ENCODE data around the gene NCOA4. TPM values are rescaled to one million over a fixed set of nuclear protein-coding genes. Genes with fewer than 3 reads are reported as not detected.
"Not testable (repeated sequence)": the region's sequence is repeated elsewhere in the genome, so short reads cannot be mapped to it uniquely, and the experiment has no call there.

Gene NCOA4
- total RNA-seq, 2 donors from 2014 or later: 157 to 200 TPM

GRCh38 chr10:45974041-45974440 lies 56.4 kb downstream of the NCOA4 start:
- not testable (repeated sequence) for H3K9me3 Mint-ChIP-seq; DNase-seq; H3K27me3 Mint-ChIP-seq (ENCODE audit: insufficient read depth); H3K9me3 ChIP-seq (ENCODE audit: control insufficient read depth, low read length); H3K9ac ChIP-seq (ENCODE audit: extremely low read depth, low read length, poor library complexity, severe bottlenecking); H3K27ac ChIP-seq (ENCODE audit: low read depth, low read length); H3K27me3 ChIP-seq (ENCODE audit: control insufficient read depth, insufficient read depth, low read length, poor library complexity, severe bottlenecking); H3K4me1 ChIP-seq (ENCODE audit: control insufficient read depth, insufficient read depth, low read length)
- WGBS, 2 experiments (ENCODE audit: insufficient coverage in 1 of 2, insufficient read length in 1 of 2): 91 to 100% methylated on average over 2 of the region's 3 CpGs
- Mint-ChIP-seq H3K36me3 (ENCODE audit: low read depth) (peaks cover 26% of the 10 kb centered on the region), H3K27ac (peak overlapping the region; percentile 41), H3K4me1 (peaks cover 16% of the 10 kb centered on the region), H3K4me3 (peak overlapping the region; percentile 99)
- H3K36me3 ChIP-seq (ENCODE audit: control insufficient read depth, insufficient read depth, low read length): peaks cover 14% of the 10 kb centered on the region
- H3K4me3 ChIP-seq (ENCODE audit: low read length): peak overlapping the region; percentile 88

DNA sequence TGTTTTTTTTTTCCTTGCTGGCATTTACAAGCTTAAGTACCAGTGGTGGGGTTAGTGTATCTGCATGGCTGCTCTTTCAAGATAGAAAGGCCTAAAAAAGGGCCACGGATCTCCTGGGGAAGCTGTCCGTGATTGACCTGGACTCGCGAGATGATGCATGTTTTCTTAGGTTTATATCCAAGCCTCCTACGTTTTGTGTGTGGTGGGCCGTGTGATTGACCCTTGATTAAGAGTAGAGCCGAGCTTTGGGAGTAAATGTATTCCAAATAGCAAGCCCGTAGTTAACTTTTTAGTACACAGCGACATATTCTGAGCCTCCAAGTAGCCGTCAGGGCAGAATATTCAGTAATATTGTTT lies 57.6 kb downstream of the NCOA4 start:
- Mint-ChIP-seq H3K36me3 (ENCODE audit: low read depth) (peaks cover 21% of the 10 kb centered on the region), H3K27ac (peak overlapping the region; percentile 99), H3K4me1 (peaks cover 20% of the 10 kb centered on the region), H3K4me3 (peak overlapping the region; percentile 99)
- H3K4me3 ChIP-seq (ENCODE audit: low read length): peak overlapping the region; percentile 88
- H3K9me3 Mint-ChIP-seq; H3K27me3 ChIP-seq (ENCODE audit: control insufficient read depth, insufficient read depth, low read length, poor library complexity, severe bottlenecking); H3K36me3 ChIP-seq (ENCODE audit: control insufficient read depth, insufficient read depth, low read length); H3K4me1 ChIP-seq (ENCODE audit: control insufficient read depth, insufficient read depth, low read length); H3K9me3 ChIP-seq (ENCODE audit: control insufficient read depth, low read length); H3K27me3 Mint-ChIP-seq (ENCODE audit: insufficient read depth); DNase-seq: not testable (repeated sequence)
- H3K9ac ChIP-seq (ENCODE audit: extremely low read depth, low read length, poor library complexity, severe bottlenecking): peak overlapping the region; percentile 89
- WGBS, 2 experiments (ENCODE audit: insufficient coverage in 1 of 2, insufficient read length in 1 of 2): 5% methylated on average over 10 of the region's 10 CpGs; no CpG with 5 or more reads in 1 of the 2 experiments
- peak overlapping the region; percentile 51 for H3K27ac ChIP-seq (ENCODE audit: low read depth, low read length)

DNA sequence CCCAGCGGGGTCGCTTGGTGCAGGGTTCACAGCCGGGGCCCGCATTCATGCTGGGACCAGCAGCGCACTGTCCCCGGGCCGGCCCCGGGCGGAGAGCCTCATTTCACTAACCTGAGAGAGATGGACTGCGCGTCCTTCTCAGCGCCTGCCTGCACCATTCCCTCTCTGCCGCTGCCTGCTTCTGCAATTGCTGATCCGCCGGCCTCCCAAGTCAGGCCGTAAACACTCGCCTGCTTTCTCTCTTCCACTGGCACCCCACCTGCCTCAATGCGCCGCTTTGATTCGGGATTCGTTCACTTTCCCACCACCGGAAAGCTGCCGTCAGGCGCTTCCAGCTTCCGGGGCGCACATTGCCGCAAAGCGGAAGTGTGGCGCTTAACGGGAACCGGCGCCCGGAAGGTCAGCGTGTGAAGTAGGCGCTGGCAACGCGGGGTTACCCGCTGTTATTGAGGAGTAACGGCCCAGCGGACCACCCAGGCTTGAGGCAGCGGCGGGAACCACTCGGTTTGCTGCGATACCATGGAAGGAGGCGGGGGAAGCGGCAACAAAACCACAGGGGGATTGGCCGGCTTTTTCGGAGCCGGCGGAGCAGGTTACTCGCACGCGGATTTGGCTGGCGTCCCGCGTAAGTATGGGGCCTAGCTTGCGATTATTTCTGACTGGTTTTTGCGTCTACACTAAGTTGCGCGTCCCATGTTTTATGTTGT lies 58.2 kb downstream of the NCOA4 start, which contains the start of gene TIMM23:
Gene TIMM23 (plus strand): TSS at position 384 of the 707 bp plus-strand sequence. CDS start 136 bp downstream, at position 520.
- Histone ChIP-seq H3K4me3 (ENCODE audit: low read length) (peak within 1 kb of the TSS; percentile 88), H3K9ac (ENCODE audit: extremely low read depth, low read length, poor library complexity, severe bottlenecking) (peak within 1 kb of the TSS; percentile 89), H3K27ac (ENCODE audit: low read depth, low read length) (peak within 1 kb of the TSS; percentile 51)
- H3K9me3 Mint-ChIP-seq; H3K9me3 ChIP-seq (ENCODE audit: control insufficient read depth, low read length); H3K27me3 Mint-ChIP-seq (ENCODE audit: insufficient read depth); H3K4me1 ChIP-seq (ENCODE audit: control insufficient read depth, insufficient read depth, low read length); H3K36me3 ChIP-seq (ENCODE audit: control insufficient read depth, insufficient read depth, low read length); H3K27me3 ChIP-seq (ENCODE audit: control insufficient read depth, insufficient read depth, low read length, poor library complexity, severe bottlenecking): not testable (repeated sequence)
- WGBS, 2 experiments (ENCODE audit: insufficient coverage in 1 of 2, insufficient read length in 1 of 2): 0% methylated on average over 7 to 60 of the region's 60 CpGs
- Mint-ChIP-seq H3K4me3 (peak within 1 kb of the TSS; percentile 99), H3K4me1 (peaks cover 24% of the 10 kb centered on the region), H3K36me3 (ENCODE audit: low read depth) (peaks cover 19% of the 10 kb centered on the region), H3K27ac (peak within 1 kb of the TSS; percentile 99)
- peak; percentile 95 for DNase-seq

DNA sequence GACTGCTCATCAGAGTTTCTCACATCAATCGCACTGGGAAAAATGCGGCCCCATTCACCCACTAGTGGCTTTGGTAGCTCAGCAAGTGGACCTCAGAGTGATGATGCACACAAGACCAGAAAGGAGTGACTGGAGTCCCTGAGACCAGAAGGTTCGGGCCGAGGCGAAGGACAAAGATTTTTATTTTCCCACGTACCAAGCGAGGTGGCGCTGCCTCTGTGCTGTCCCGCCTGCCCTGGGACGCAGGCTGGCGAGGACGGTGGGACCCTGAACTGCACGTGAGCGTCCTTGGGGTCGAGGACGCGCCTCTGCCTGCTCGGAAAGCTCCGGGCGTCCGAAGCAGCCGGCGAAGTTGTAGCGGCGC lies 58.7 kb downstream of the NCOA4 start:
- H3K27ac ChIP-seq (ENCODE audit: low read depth, low read length): peak overlapping the region; percentile 36
- H3K9ac ChIP-seq (ENCODE audit: extremely low read depth, low read length, poor library complexity, severe bottlenecking): peak overlapping the region; percentile 89
- not testable (repeated sequence) for H3K9me3 Mint-ChIP-seq; H3K9me3 ChIP-seq (ENCODE audit: control insufficient read depth, low read length); H3K27me3 Mint-ChIP-seq (ENCODE audit: insufficient read depth); H3K27me3 ChIP-seq (ENCODE audit: control insufficient read depth, insufficient read depth, low read length, poor library complexity, severe bottlenecking); H3K4me1 ChIP-seq (ENCODE audit: control insufficient read depth, insufficient read depth, low read length); H3K36me3 ChIP-seq (ENCODE audit: control insufficient read depth, insufficient read depth, low read length)
- H3K36me3 Mint-ChIP-seq (ENCODE audit: low read depth): peaks cover 16% of the 10 kb centered on the region
- H3K4me3 Mint-ChIP-seq: peak overlapping the region; percentile 99
- peak overlapping the region; percentile 88 for H3K4me3 ChIP-seq (ENCODE audit: low read length)
- peaks cover 27% of the 10 kb centered on the region for H3K4me1 Mint-ChIP-seq
- TF ChIP-seq CTCF (conservative IDR thresholded peaks at IDR 0.05): peak; percentile 48
- peak overlapping the region; percentile 99 for H3K27ac Mint-ChIP-seq
- peak; percentile 63 for DNase-seq
- WGBS, 2 experiments (ENCODE audit: insufficient coverage in 1 of 2, insufficient read length in 1 of 2): 0 to 1% methylated on average over 7 to 25 of the region's 25 CpGs

- H3K4me1 ChIP-seq (ENCODE audit: control insufficient read depth, insufficient read depth, low read length); H3K27me3 Mint-ChIP-seq (ENCODE audit: insufficient read depth); H3K9me3 ChIP-seq (ENCODE audit: control insufficient read depth, low read length); H3K36me3 ChIP-seq (ENCODE audit: control insufficient read depth, insufficient read depth, low read length); H3K9me3 Mint-ChIP-seq; DNase-seq; H3K27ac ChIP-seq (ENCODE audit: low read depth, low read length); H3K27me3 ChIP-seq (ENCODE audit: control insufficient read depth, insufficient read depth, low read length, poor library complexity, severe bottlenecking): not testable (repeated sequence)
- Mint-ChIP-seq H3K27ac (peak overlapping the region; percentile 55), H3K4me1 (peaks cover 31% of the 10 kb centered on the region), H3K4me3 (peak overlapping the region; percentile 99), H3K36me3 (ENCODE audit: low read depth) (peaks cover 14% of the 10 kb centered on the region)
- peak overlapping the region; percentile 89 for H3K9ac ChIP-seq (ENCODE audit: extremely low read depth, low read length, poor library complexity, severe bottlenecking)
- WGBS, 2 experiments (ENCODE audit: insufficient coverage in 1 of 2, insufficient read length in 1 of 2): 64 to 84% methylated on average over 8 to 14 of the region's 14 CpGs
- peak overlapping the region; percentile 88 for H3K4me3 ChIP-seq (ENCODE audit: low read length)
These were observed 59.4 kb downstream of the NCOA4 start for GRCh38 chr10:45971019-45971418.

GRCh38 chr10:45962686-45963452 lies 67.6 kb downstream of the NCOA4 start:
- not testable (repeated sequence) for H3K4me3 Mint-ChIP-seq
- peaks cover 10% of the 10 kb centered on the region for H3K36me3 ChIP-seq (ENCODE audit: control insufficient read depth, insufficient read depth, low read length)

More at GRCh38 chr10:45962686-45963452, 67.6 kb downstream of the NCOA4 start:
- 50 to 63% methylated on average over 2 to 3 of the region's 6 CpGs for WGBS, 2 experiments (ENCODE audit: insufficient coverage in 1 of 2, insufficient read length in 1 of 2)
- H3K4me3 ChIP-seq (ENCODE audit: low read length); H3K9me3 ChIP-seq (ENCODE audit: control insufficient read depth, low read length); H3K27me3 ChIP-seq (ENCODE audit: control insufficient read depth, insufficient read depth, low read length, poor library complexity, severe bottlenecking); H3K27me3 Mint-ChIP-seq (ENCODE audit: insufficient read depth); H3K4me1 ChIP-seq (ENCODE audit: control insufficient read depth, insufficient read depth, low read length); H3K9ac ChIP-seq (ENCODE audit: extremely low read depth, low read length, poor library complexity, severe bottlenecking); H3K9me3 Mint-ChIP-seq; H3K27ac ChIP-seq (ENCODE audit: low read depth, low read length): not testable (repeated sequence)
- Mint-ChIP-seq H3K27ac (peak overlapping the region; percentile 55), H3K36me3 (ENCODE audit: low read depth) (peaks cover 11% of the 10 kb centered on the region), H3K4me1 (peaks cover 27% of the 10 kb centered on the region)
- DNase-seq: peak; percentile 65

Measured in endodermal cell (in vitro differentiated cells).